GM12878 (cell line): ENCODE measurements around the gene ANKRD31. TPM values are rescaled to one million over a fixed set of nuclear protein-coding genes. Genes with fewer than 3 reads are reported as not detected.

ENCODE experiments used
- BCL11A ChIP-seq: IDR thresholded peaks from 2 replicates; pipeline ENCODE4 v1.6.1; 2011; ENCODE audit warnings: low read depth, low read length
- CHD4 ChIP-seq: fragments of 200-600 bp; sonication (generic); IDR thresholded peaks from 2 replicates; pipeline ENCODE4 v1.6.1; 2016; ENCODE audit warnings: mild to moderate bottlenecking
- EGR1 ChIP-seq, 2 experiments: IDR thresholded peaks; 1 replicate in 1 of 2; 2 replicates in 1 of 2; pipeline ENCODE4 v1.6.1; 2011 to 2012; ENCODE audit warnings: low read depth in 2 of 2, low read length in 2 of 2, borderline replicate concordance in 1 of 2, mild to moderate bottlenecking in 1 of 2, moderate library complexity in 1 of 2
- EP300 ChIP-seq, 2 experiments: fragments of 150-350 bp in 1 of 2; IDR thresholded peaks; 2 replicates each; pipeline ENCODE4 v1.6.1; 2011 to 2012; ENCODE audit warnings: low read depth in 2 of 2, low read length in 2 of 2, borderline replicate concordance in 1 of 2, improper control_type of control experiment in 1 of 2, inconsistent platforms in 1 of 2; ENCODE audit not compliant: control insufficient read depth in 1 of 2
- KAT2A ChIP-seq: conservative IDR thresholded peaks from 2 replicates; pipeline ENCODE4 v1.6.1; 2011; ENCODE audit warnings: low read depth, low read length; ENCODE audit not compliant: control insufficient read depth
- KDM1A ChIP-seq: fragments of 200-600 bp; sonication (generic); IDR thresholded peaks from 2 replicates; pipeline ENCODE4 v1.6.1; 2016; ENCODE audit warnings: borderline replicate concordance
- MEF2B ChIP-seq: fragments of 450-650 bp; IDR thresholded peaks from 2 replicates; pipeline ENCODE4 v1.6.1; 2018; ENCODE audit warnings: mild to moderate bottlenecking, moderate library complexity; ENCODE audit not compliant: partially characterized antibody, poor library complexity, severe bottlenecking
- MYB ChIP-seq: fragments of 150-350 bp; IDR thresholded peaks from 2 replicates; pipeline ENCODE4 v1.6.1; 2014; ENCODE audit warnings: mild to moderate bottlenecking, low read depth, low read length, borderline replicate concordance
- NFYB ChIP-seq: IDR thresholded peaks from 2 replicates; pipeline ENCODE4 v1.6.1; 2011; ENCODE audit warnings: low read depth, mild to moderate bottlenecking, low read length, improper control_type of control experiment, moderate library complexity; ENCODE audit not compliant: insufficient read depth
- NR2C1 ChIP-seq: fragments of 450-650 bp; IDR thresholded peaks from 2 replicates; pipeline ENCODE4 v1.6.1; 2017; ENCODE audit warnings: antibody characterized with exemption, mild to moderate bottlenecking, moderate library complexity
- NR2C2 ChIP-seq: IDR thresholded peaks from 2 replicates; pipeline ENCODE4 v1.6.1; 2011; ENCODE audit warnings: borderline replicate concordance, low read depth; ENCODE audit not compliant: control insufficient read depth, insufficient read length
- PKNOX1 ChIP-seq: fragments of 450-650 bp; IDR thresholded peaks from 2 replicates; pipeline ENCODE4 v1.6.1; 2016; ENCODE audit warnings: mild to moderate bottlenecking
- RFX5 ChIP-seq: IDR thresholded peaks from 2 replicates; pipeline ENCODE4 v1.6.1; 2011; ENCODE audit warnings: low read depth, low read length, improper control_type of control experiment
- STAT3 ChIP-seq: IDR thresholded peaks from 2 replicates; pipeline ENCODE4 v1.6.1; 2011; ENCODE audit warnings: low read depth, low read length, improper control_type of control experiment
- USF1 ChIP-seq: IDR thresholded peaks from 2 replicates; pipeline ENCODE4 v1.6.1; 2011; ENCODE audit warnings: borderline replicate concordance, low read depth, mild to moderate bottlenecking, moderate library complexity, mixed read lengths, low read length; ENCODE audit not compliant: insufficient read depth; ENCODE audit errors: extremely low read length
- ZBTB40 ChIP-seq: fragments of 450-650 bp; IDR thresholded peaks from 2 replicates; pipeline ENCODE4 v1.6.1; 2016; ENCODE audit warnings: mild to moderate bottlenecking, moderate library complexity, borderline replicate concordance
- ZNF687 ChIP-seq: fragments of 450-650 bp; IDR thresholded peaks from 2 replicates; pipeline ENCODE4 v1.6.1; 2017; ENCODE audit warnings: mild to moderate bottlenecking, moderate library complexity
- polyA plus RNA-seq, 11 experiments: library from polyadenylated mRNA; depleted of rRNA in 4 of 11; unstranded in 6 of 11; stranded (reverse) in 5 of 11; fragments of >200 nt; fragmentation: Nextera tagmentation in 4 of 11; fragmentation: Illumina TruSeq in 1 of 11; extraction: Ambion mirVana in 4 of 11; extraction: Trizol in 1 of 11; gene quantifications; 1 replicate in 1 of 11; 2 replicates in 10 of 11; pipeline versions ENCODE4 v1.2.1 to v1.2.3, GENCODE V29; 2011 to 2016; ENCODE audit warnings: inconsistent platforms in 2 of 11, missing spikeins in 2 of 11, low read depth in 1 of 11
- total RNA-seq, 4 experiments: library from RNA; depleted of rRNA in 3 of 4; stranded (reverse); fragments of >200 nt in 3 of 4; fragmentation: Illumina TruSeq in 1 of 4; extraction: Trizol in 1 of 4; gene quantifications; 2 replicates each; pipeline versions ENCODE4 v1.2.1 to v1.2.3, GENCODE V29; 2013 to 2021

ANKRD31 gene
- total and polyA plus RNA-seq, 10 of the 15 experiments (the other 5 are each of a cell fraction or from before 2014, with no cell fraction given) = under 0.01 to 0.10 (median 0.04) TPM; not detected in 3

- peak; percentile 67 for TF ChIP-seq USF1
- TF ChIP-seq MEF2B = peak; percentile 4
- TF ChIP-seq EGR1 (IDR thresholded peaks at IDR 0.05; ENCODE audit: borderline replicate concordance in 1 of 2, low read depth in 2 of 2, low read length in 2 of 2) = peak in 1 of 2 experiments; percentile 41; a peak in 1 of 3 replicates
- no peak for TF ChIP-seq PKNOX1
- TF ChIP-seq CHD4 = no peak
- no peak for TF ChIP-seq NR2C2
- TF ChIP-seq STAT3 = no peak
- no peak for TF ChIP-seq RFX5
- TF ChIP-seq KDM1A = no peak
- TF ChIP-seq BCL11A = no peak
- TF ChIP-seq KAT2A = no peak
- no peak for TF ChIP-seq NR2C1
- peak; percentile 21; the same call in 1 of the 2 replicates for TF ChIP-seq ZNF687
- no peak for TF ChIP-seq MYB
- peak in 1 of 2 experiments; percentile 16; a peak in 1 of 4 replicates for TF ChIP-seq EP300 (IDR thresholded peaks at IDR 0.05; ENCODE audit: borderline replicate concordance in 1 of 2, control insufficient read depth in 1 of 2, low read depth in 2 of 2, low read length in 2 of 2)
- no peak for TF ChIP-seq NFYB
- TF ChIP-seq ZBTB40 = no peak
These were observed at the start of gene ANKRD31 (continued) for GRCh38 chr5:75236322-75237316.
